ENCODE measurements around the gene ARHGEF16.

Gene ARHGEF16

GRCh38 chr1:3417082-3417739 is 37.3 kb upstream of the ARHGEF16 start:
- H3K4me3 Mint-ChIP-seq: no peak overlapping the region
- peaks cover 0 to 3% of the 10 kb centered on the region in 2 donors for H3K36me3 Mint-ChIP-seq
- H3K27ac Mint-ChIP-seq: no peak overlapping the region
- H3K27me3 Mint-ChIP-seq: peaks cover 20% of the 10 kb centered on the region in 2 donors
- ATAC-seq (replicated peaks) (no peak), DNase-seq (no peak)
- H3K9me3 Mint-ChIP-seq: peaks cover 0 to 7% of the 10 kb centered on the region in 2 donors
- no peaks in the 10 kb centered on the region for H3K4me1 Mint-ChIP-seq

- H3K4me3 Mint-ChIP-seq: no peak overlapping the region
- H3K4me1 Mint-ChIP-seq: peaks cover 0 to 1% of the 10 kb centered on the region in 2 donors
- peaks cover 0 to 3% of the 10 kb centered on the region in 2 donors for H3K36me3 Mint-ChIP-seq
- peaks cover 0 to 7% of the 10 kb centered on the region in 2 donors for H3K9me3 Mint-ChIP-seq
- peaks cover 22 to 23% of the 10 kb centered on the region in 2 donors for H3K27me3 Mint-ChIP-seq
- no peak overlapping the region for H3K27ac Mint-ChIP-seq
- ATAC-seq (replicated peaks) (no peak), DNase-seq (no peak)
Observed at GRCh38 chr1:3417934-3418333, 36.5 kb upstream of the ARHGEF16 start.

GRCh38 chr1:3418600-3418999 is 35.9 kb upstream of the ARHGEF16 start:
- peaks cover 0 to 1% of the 10 kb centered on the region in 2 donors for H3K4me1 Mint-ChIP-seq
- no peak overlapping the region for H3K27ac Mint-ChIP-seq
- H3K9me3 Mint-ChIP-seq: peaks cover 0 to 7% of the 10 kb centered on the region in 2 donors
- DNase-seq (no peak), ATAC-seq (replicated peaks) (no peak)
- H3K27me3 Mint-ChIP-seq: peaks cover 22 to 23% of the 10 kb centered on the region in 2 donors
- H3K4me3 Mint-ChIP-seq: no peak overlapping the region
- peaks cover 0 to 3% of the 10 kb centered on the region in 2 donors for H3K36me3 Mint-ChIP-seq

DNA sequence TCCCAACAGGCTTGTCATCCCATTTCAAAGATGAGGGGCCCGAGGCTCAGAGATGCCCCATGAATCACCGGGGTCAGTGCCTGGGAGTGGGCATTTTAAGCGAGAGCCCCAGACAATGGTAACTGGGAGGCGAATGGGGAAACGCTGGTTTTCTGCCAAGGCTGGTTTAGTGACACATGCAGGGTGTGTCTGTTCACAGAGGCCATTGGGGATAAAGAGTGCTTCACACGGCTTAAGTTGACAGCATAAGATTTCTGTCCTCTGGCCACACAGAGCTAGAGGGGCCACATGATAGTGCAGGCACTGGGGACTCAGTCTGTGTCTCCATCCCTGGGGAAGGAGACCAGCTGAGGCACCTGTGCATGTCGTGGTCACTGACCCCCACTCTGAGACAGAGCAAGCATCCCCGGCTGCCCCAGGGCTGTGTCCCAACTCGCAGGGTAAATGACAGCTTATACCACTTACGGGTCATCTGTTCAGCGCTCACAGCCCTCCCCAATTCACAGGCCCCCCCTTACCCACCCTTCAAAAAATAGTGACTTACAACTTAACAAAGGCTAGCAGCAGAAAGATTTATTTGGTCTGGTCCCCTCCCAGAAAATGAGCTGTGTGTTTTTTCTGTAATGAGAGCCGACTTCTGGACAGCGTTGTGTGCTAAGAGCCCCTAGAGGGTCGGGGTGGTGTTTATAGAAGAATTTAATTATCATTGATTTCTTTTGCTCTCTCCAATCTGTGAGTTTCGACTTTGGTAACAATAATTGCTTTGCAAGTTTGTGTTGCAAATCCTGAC is 34.9 kb upstream of the ARHGEF16 start:
- H3K4me3 Mint-ChIP-seq: no peak overlapping the region
- peaks cover 0 to 6% of the 10 kb centered on the region in 2 donors for H3K4me1 Mint-ChIP-seq
- no peak overlapping the region for H3K27ac Mint-ChIP-seq
- peaks cover 0 to 3% of the 10 kb centered on the region in 2 donors for H3K36me3 Mint-ChIP-seq
- ATAC-seq (replicated peaks) (no peak), DNase-seq (no peak)
- H3K27me3 Mint-ChIP-seq: peaks cover 27 to 33% of the 10 kb centered on the region in 2 donors
- peaks cover 0 to 7% of the 10 kb centered on the region in 2 donors for H3K9me3 Mint-ChIP-seq

GRCh38 chr1:3420218-3420951 is 34.1 kb upstream of the ARHGEF16 start:
- Mint-ChIP-seq H3K4me3 (no peak overlapping the region), H3K4me1 (peaks cover 0 to 6% of the 10 kb centered on the region in 2 donors), H3K27ac (no peak overlapping the region), H3K36me3 (peaks cover 0 to 3% of the 10 kb centered on the region in 2 donors), H3K9me3 (peaks cover 0 to 5% of the 10 kb centered on the region in 2 donors), H3K27me3 (peaks cover 27 to 35% of the 10 kb centered on the region in 2 donors)
- no peak for ATAC-seq (replicated peaks)
- no peak for DNase-seq

DNA sequence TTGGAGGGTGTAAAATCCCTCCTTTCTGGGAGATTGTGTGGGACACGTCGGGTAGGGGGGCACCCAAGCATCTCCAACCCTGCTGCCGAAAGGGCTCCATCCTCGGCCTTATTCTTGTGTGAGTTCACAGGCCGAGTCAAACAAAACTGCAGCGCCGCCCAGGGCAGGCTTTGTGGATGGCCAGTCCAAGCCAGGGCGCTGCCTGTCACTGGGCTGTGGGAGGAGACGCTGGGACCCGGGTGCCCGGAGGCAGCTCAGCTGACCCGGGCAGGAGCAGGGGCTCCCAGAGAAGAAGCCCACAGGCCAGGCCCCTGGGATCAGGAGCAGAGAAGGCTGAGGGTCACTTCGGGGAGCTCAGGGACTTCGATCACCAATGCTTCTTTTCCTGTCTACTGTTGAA is 31.8 kb upstream of the ARHGEF16 start:
- no peak overlapping the region for H3K4me3 Mint-ChIP-seq
- no peak overlapping the region for H3K27ac Mint-ChIP-seq
- no peaks in the 10 kb centered on the region for H3K9me3 Mint-ChIP-seq
- no peak for ATAC-seq (replicated peaks)
- H3K4me1 Mint-ChIP-seq: peaks cover 0 to 6% of the 10 kb centered on the region in 2 donors
- peaks cover 27 to 31% of the 10 kb centered on the region in 2 donors for H3K27me3 Mint-ChIP-seq
- no peak for DNase-seq
- H3K36me3 Mint-ChIP-seq: no peaks in the 10 kb centered on the region

GRCh38 chr1:3423245-3423829 is 31.1 kb upstream of the ARHGEF16 start:
- no peak for ATAC-seq (replicated peaks)
- H3K9me3 Mint-ChIP-seq: no peaks in the 10 kb centered on the region
- H3K27me3 Mint-ChIP-seq: peaks cover 27 to 31% of the 10 kb centered on the region in 2 donors
- H3K36me3 Mint-ChIP-seq: no peaks in the 10 kb centered on the region
- H3K4me3 Mint-ChIP-seq: no peak overlapping the region
- no peak for DNase-seq
- H3K27ac Mint-ChIP-seq: no peak overlapping the region
- peaks cover 0 to 6% of the 10 kb centered on the region in 2 donors for H3K4me1 Mint-ChIP-seq

DNA sequence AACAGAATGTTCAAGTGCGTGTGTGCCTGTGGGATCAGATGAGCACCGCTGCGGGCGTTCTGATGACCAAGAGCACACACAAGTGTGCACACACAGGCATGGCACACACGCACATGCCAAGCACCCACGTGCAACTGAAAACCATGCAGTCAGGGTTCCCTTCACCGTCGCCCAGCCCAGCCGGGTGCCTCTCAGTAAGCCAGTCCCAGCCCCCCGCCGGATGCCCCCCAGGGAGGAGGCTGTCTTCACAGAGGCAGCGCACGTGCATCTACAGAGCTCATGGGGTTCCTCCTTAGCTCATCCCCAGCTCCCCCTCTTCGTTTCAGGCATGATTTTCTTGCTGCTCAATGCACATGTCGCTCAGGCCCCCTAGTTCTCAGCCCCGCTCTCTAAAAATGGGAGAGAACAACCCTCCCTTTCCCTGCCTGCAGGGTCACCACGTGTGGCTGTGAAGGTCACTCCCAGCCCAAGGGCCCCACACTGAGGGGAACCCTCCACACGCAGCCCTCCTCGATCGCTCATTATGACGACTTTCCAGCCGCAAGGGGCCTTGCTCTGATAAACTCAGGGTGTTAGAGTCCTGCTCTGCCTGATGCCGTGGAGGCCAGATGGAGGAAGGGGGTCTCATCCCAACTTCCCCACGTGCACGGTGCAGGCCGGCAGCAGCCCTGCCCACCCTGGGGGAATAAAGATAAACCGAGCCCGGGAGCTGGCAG is 30.4 kb upstream of the ARHGEF16 start:
- no peak overlapping the region for H3K27ac Mint-ChIP-seq
- peaks cover 27 to 31% of the 10 kb centered on the region in 2 donors for H3K27me3 Mint-ChIP-seq
- H3K4me3 Mint-ChIP-seq: no peak overlapping the region
- DNase-seq: no peak
- no peaks in the 10 kb centered on the region for H3K36me3 Mint-ChIP-seq
- H3K9me3 Mint-ChIP-seq: no peaks in the 10 kb centered on the region
- ATAC-seq (replicated peaks): no peak
- H3K4me1 Mint-ChIP-seq: peaks cover 0 to 6% of the 10 kb centered on the region in 2 donors

GRCh38 chr1:3425486-3426215 is 28.8 kb upstream of the ARHGEF16 start:
- ATAC-seq (replicated peaks) (no peak), DNase-seq (no peak)
- H3K27ac Mint-ChIP-seq: no peak overlapping the region
- no peaks in the 10 kb centered on the region for H3K36me3 Mint-ChIP-seq
- peaks cover 20 to 22% of the 10 kb centered on the region in 2 donors for H3K27me3 Mint-ChIP-seq
- H3K4me3 Mint-ChIP-seq: no peak overlapping the region
- H3K9me3 Mint-ChIP-seq: no peaks in the 10 kb centered on the region
- H3K4me1 Mint-ChIP-seq: peaks cover 0 to 6% of the 10 kb centered on the region in 2 donors

- Mint-ChIP-seq H3K9me3 (no peaks in the 10 kb centered on the region), H3K4me3 (no peak overlapping the region), H3K27ac (no peak overlapping the region), H3K36me3 (no peaks in the 10 kb centered on the region), H3K27me3 (peaks cover 9 to 16% of the 10 kb centered on the region in 2 donors), H3K4me1 (peaks cover 0 to 6% of the 10 kb centered on the region in 2 donors)
- ATAC-seq (replicated peaks) (no peak), DNase-seq (no peak)
Observed at GRCh38 chr1:3426956-3427535, 27.4 kb upstream of the ARHGEF16 start.

- peaks cover 0 to 4% of the 10 kb centered on the region in 2 donors for H3K4me1 Mint-ChIP-seq
- no peak overlapping the region for H3K27ac Mint-ChIP-seq
- H3K4me3 Mint-ChIP-seq: no peak overlapping the region
- peaks cover 5 to 17% of the 10 kb centered on the region in 2 donors for H3K27me3 Mint-ChIP-seq
- H3K9me3 Mint-ChIP-seq: no peaks in the 10 kb centered on the region
- ATAC-seq (replicated peaks) (no peak), DNase-seq (no peak)
- H3K36me3 Mint-ChIP-seq: no peaks in the 10 kb centered on the region
Observed at GRCh38 chr1:3427711-3428704, 26.5 kb upstream of the ARHGEF16 start.

- no peak for ATAC-seq (replicated peaks)
- no peak for DNase-seq
- Mint-ChIP-seq H3K4me1 (peaks cover 0 to 4% of the 10 kb centered on the region in 2 donors), H3K9me3 (no peaks in the 10 kb centered on the region), H3K27ac (no peak overlapping the region), H3K4me3 (no peak overlapping the region), H3K36me3 (no peaks in the 10 kb centered on the region), H3K27me3 (peaks cover 5 to 14% of the 10 kb centered on the region in 2 donors)
Observed at GRCh38 chr1:3428899-3429298, 25.6 kb upstream of the ARHGEF16 start.
